Left lobe of liver (tissue), 2 donors: ENCODE data around the gene TRIM74. TPM values are rescaled to one million over a fixed set of nuclear protein-coding genes. Genes with fewer than 3 reads are reported as not detected.
"Not testable (repeated sequence)": the region's sequence is repeated elsewhere in the genome, so short reads cannot be mapped to it uniquely, and the experiment has no call there.

Experiments
- ATAC-seq: fragments of 200-7000 bp; cut with Tn5 transposase; one replicate; pipeline ENCODE4 v1.9.1; 2020; ENCODE audit warnings: mild to moderate bottlenecking, moderate library complexity
- DNase-seq: peaks from one replicate; pipeline ENCODE4 v3.0.0-alpha.2; 2020; ENCODE audit warnings: low spot score
- total RNA-seq: library from RNA; stranded (reverse); gene quantifications from one replicate; pipeline ENCODE4 v1.2.1, GENCODE V29; 2021
- donor health status: DM: no; HTN: no; CAD: no; lungs with moderate emphysema.
- donor health status: DM: no; HTN: yes; CAD: no.

The TRIM74 gene
- total RNA-seq, 1 donor from 2014 or later = 0.78 TPM

GRCh38 chr7:72960626-72961345 is 8.5 kb downstream of the TRIM74 start:
- not testable (repeated sequence) for ATAC-seq, DNase-seq

DNA sequence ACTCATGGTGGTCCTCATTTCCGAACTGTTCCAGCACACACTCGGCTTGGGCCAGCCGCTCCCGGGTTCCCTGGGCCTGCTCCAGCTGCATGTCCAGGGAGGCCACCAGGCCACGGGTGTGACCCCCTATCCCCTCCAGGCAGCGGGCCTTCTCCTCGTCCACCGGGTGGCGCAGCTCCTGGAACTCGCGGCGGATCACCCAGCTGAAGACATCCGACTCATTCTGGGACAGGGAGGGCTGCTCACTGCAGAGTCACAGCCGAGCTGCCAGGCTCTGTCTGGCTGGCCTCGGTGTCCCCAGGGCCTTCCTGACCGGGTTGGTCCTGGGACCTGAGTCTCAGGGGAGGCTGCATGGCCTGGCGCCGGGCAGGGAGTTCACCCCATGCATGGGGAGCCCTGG is 9.2 kb downstream of the TRIM74 start:
- not testable (repeated sequence) for DNase-seq, ATAC-seq

- DNase-seq = not testable (repeated sequence)
- ATAC-seq = peak; percentile 95
Measured at GRCh38 chr7:72954563-72955198, 14.6 kb downstream of the TRIM74 start.

GRCh38 chr7:72953901-72954562 is 15.2 kb downstream of the TRIM74 start:
- peak; percentile 57 for ATAC-seq
- DNase-seq = not testable (repeated sequence)

DNA sequence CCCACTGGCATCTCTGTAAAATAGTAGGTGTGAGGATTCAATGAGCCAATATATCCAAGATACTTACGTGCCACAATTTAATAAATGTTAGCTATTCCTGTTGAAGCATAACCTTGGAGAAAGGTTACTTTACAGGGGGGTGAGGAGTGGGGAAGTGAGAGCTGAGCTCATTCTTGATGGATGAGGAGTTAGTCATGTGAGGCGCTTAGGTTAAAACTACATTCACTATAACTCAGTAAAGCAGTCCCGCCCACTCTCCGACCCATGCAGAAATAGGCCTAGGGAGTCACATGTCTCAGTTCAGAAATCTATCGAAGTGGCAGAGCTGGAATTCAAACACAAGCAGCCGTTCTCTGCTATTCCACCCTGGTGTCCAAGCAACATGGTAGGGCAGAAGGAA is 18.8 kb downstream of the TRIM74 start:
- ATAC-seq, DNase-seq: not testable (repeated sequence)

- peak; percentile 49 for DNase-seq
- ATAC-seq = not testable (repeated sequence)
Measured at GRCh38 chr7:72949686-72950085, 19.6 kb downstream of the TRIM74 start.

DNA sequence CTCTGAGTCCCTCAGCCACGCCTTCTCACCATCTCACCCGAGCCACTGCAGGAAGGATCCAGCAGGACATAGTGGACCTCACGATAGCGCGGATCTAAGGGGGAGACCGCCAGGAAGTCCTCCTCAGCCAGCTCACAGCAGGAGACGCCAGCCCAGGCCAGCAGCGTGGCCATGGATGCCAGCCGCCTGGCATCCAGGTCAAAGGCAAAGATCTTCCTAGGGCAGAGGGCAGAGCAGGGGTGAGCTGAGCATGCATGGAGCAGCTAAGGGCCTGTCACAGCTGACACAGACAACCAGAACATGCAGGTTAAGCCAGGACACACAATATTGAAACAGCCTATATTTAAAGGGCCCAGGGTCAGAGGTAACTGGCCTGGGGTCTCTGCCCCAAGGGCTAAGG is 20.0 kb downstream of the TRIM74 start:
- DNase-seq (peak; percentile 66), ATAC-seq (peak; percentile 76)

- peak; percentile 45 for ATAC-seq
- not testable (repeated sequence) for DNase-seq
Measured at GRCh38 chr7:72948714-72949113, 20.6 kb downstream of the TRIM74 start.

DNA sequence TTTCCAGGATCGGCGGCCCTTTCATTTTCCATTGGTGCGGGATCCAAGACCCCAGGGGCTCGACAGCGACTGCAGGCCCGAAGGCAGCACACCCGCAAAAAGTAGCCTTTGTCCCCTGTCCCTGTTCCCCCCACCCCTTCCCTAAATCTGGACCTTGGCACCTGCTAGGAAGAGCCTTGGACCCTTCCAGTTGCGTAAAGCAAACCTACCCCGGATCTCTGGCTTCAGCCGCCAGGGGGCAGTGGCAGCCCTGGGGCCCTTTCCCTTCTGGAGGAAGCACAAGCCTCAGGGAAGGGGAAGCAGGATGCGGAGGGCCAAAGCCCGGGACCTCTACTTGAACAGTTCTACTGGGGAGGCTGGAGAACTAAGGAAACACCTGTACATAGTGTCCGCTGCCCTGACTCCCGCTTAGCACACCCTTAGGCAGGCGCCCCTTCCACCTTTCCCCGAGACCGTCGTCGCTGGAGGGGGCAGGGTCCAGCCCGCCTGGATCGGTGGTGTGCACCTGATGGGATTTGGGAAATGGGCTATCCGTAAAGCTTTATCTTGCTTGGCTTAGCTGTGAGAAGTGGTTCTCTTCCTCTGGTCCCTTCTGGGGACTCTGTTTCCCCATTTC is 23.0 kb downstream of the TRIM74 start:
- DNase-seq (peak; percentile 56), ATAC-seq (peak; percentile 68)

- not testable (repeated sequence) for DNase-seq, ATAC-seq
Measured at GRCh38 chr7:72945597-72945996, 23.7 kb downstream of the TRIM74 start.

DNA sequence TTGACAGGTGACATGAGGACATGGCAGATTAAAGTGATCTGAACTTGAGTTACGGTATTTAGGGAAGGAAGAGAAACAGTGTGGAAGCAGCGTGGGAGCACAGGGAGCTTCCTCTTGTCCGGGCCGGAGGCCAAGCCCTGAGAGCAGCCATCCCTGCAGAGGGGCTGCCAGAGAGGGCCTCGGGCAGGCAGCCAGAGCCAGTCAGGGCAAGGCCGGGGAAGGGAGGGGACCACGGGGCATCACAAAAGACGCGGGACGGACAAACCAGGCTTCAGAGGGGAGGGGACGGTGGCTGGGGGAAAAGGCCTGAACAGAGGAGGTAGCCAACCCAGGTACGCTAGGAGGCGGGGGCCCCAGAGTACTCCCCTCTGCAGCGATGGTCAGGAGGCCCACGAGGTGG is 24.3 kb downstream of the TRIM74 start:
- DNase-seq, ATAC-seq: not testable (repeated sequence)

DNA sequence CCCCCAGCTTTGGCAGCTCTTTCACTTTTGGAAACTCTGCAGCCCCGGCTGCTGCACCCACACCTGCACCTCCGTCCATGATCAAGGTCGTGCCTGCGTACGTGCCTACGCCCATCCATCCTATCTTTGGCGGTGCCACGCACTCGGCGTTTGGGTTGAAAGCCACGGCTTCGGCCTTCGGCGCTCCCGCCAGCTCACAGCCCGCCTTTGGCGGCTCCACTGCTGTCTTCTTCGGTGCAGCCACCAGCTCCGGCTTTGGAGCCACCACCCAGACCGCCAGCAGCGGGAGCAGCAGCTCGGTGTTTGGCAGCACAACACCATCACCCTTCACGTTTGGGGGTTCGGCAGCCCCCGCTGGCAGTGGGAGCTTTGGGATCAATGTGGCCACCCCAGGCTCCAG is 26.3 kb downstream of the TRIM74 start:
- DNase-seq = not testable (repeated sequence)

DNA sequence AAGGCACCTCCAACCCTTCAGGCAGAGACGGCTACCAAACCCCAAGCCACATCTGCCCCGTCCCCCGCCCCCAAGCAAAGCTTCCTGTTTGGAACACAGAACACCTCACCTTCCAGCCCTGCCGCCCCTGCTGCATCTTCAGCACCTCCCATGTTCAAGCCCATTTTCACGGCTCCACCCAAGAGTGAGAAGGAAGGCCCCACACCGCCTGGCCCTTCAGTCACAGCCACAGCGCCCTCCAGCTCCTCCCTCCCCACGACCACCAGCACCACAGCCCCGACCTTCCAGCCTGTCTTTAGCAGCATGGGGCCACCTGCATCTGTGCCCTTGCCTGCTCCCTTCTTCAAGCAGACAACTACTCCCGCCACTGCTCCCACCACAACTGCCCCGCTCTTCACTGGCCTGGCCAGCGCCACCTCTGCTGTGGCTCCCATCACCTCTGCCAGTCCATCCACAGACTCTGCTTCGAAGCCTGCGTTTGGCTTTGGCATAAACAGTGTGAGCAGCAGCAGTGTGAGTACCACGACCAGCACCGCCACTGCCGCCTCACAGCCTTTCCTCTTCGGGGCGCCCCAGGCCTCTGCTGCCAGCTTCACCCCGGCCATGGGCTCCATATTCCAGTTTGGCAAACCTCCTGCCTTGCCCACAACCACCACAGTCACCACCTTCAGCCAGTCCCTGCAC is 27.1 kb downstream of the TRIM74 start:
- DNase-seq, ATAC-seq: not testable (repeated sequence)

More for the DNA sequence above, 26.3 kb downstream of the TRIM74 start:
- ATAC-seq = not testable (repeated sequence)

- not testable (repeated sequence) for ATAC-seq, DNase-seq
Measured at GRCh38 chr7:72928216-72928615, 41.0 kb downstream of the TRIM74 start.

DNA sequence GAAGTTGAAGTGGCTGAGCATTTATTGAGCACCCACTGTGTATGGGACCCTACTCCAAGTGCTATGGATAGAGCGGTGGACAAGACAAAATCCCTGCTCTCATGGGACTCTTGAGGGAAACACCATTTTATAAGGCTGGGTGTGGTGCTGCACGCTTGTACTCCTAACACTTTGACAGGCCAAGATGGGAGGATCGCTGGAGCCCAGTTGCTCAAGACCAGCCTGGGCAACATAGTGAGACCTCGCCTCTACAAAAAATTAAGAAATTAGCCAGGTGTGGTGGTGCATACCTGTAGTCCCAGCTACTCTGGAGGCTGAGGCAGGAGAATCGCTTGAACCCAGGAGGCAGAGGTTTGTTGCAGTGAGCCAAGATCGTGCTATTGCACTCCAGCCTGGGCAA is 41.5 kb downstream of the TRIM74 start:
- DNase-seq, ATAC-seq: not testable (repeated sequence)

DNA sequence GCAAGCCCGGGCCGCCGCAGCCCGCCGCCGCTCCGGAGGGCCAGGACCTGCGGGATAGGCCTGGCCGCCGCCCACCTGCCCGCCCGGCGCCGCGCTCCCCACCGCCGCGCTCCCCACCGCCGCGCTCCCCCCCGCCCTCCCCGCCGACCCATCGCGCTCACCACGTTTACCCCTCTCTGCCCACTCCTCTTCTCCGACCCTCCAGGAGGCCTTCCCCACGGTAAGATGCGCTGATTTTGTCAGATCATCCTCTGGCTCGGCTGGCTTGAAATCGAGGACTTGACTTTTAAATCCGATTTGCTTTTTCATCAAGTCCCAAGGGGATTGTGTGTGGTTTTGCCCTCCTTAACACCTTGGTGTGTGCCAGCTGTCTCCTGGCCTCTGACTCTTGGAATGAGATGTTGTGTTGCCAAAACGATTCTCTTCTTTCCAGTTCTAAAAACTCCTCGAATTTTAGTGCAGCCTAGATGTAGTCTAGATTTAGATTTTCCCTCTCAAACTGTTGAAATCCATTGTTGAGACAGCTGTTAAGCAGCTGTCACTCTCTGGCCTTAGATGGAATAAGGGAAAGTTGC is 43.6 kb downstream of the TRIM74 start:
- no peak for DNase-seq
- no peak for ATAC-seq

DNA sequence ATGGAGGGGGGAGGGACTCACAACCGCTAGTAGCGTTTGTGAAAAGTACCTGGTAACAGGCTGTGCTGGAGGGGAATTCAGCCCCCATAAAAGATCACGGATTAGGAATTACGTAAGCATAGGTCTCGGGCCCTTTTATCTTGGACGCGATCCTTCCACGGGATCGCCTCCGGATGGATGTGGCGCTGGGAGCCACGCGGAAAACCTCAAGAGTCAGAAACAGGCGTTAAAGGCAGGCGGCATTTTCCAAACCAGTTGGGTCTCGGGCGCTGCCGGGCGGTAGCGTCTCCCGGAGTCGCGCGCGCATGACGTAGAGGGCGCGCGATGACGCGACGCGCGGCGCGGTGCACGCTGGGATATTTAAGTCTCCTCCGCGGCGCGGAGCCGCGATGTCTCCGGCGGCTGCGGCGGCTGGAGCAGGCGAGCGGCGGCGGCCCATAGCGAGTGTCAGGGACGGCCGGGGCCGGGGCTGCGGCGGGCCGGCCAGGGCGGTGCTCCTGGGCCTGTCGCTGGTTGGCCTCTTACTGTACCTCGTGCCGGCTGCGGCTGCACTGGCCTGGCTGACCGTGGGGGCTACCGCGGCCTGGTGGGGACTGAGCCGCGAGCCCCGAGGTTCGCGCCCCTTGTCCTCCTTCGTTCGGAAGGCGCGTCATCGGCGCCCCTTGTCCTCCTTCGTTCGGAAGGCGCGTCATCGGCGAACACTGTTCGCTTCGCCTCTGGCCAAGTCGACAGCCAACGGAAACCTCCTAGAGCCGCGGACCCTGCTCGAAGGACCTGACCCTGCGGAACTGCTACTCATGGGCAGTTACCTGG is 44.3 kb downstream of the TRIM74 start, which contains the start of gene POM121:
POM121 (plus strand) TSS at position 363 of the 813 bp plus-strand sequence; CDS start at position 390, 27 bp downstream.
- DNase-seq (peak; percentile 87), ATAC-seq (peak; percentile 94)

DNA sequence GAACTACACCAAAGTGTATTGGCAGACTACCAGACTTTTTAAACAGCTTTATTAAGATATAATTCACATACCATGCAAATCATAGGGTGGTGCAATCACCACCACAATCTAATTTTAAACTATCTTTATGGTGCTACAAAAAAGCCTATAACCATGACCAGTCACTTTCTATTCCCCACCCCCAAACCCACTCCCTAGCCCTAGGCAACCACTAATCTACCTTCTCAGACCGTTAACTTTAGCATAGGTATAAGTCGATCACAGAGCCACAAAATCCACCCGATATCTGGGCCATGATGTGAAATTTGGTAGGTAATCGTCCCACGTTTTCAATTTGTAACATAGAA is 44.9 kb downstream of the TRIM74 start:
- ATAC-seq = peak; percentile 9
- DNase-seq = no peak

DNA sequence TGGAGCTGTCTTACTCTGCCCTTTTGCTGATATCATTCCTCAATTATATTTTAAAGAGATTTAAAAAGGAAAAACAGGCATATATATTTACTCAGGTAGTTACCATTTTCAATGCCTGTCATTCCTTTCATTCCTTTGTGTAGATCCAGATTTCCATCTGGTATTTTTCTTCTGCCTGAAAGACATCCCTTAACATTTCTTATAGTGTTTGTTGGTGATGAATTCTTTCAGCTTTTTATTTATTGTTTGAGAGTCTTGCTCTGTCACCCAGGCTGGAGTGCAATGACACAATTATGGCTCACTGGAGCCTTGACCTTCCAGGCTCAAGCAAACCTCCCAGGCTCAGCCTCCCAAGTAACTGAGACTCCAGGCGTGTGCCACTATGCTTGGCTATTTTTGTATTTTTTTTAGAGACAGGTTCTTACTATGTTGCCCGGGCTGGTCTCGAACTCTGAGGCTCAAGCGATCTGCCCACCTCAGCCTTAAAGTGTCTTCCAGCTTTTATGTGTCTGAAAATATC is 50.0 kb downstream of the TRIM74 start:
- DNase-seq (no peak), ATAC-seq (no peak)
